Erythroblast (primary cell): ENCODE data around the gene ZNF414.

Source experiments
- GATA1 ChIP-seq: IDR thresholded peaks from 2 replicates; pipeline ENCODE4 v1.6.1; 2011; ENCODE audit warnings: low read depth, mild to moderate bottlenecking, control low read depth, low read length, moderate library complexity
- POLR2A ChIP-seq: IDR thresholded peaks from 2 replicates; pipeline ENCODE4 v1.6.1; 2011; ENCODE audit warnings: mild to moderate bottlenecking, low read length

DNA sequence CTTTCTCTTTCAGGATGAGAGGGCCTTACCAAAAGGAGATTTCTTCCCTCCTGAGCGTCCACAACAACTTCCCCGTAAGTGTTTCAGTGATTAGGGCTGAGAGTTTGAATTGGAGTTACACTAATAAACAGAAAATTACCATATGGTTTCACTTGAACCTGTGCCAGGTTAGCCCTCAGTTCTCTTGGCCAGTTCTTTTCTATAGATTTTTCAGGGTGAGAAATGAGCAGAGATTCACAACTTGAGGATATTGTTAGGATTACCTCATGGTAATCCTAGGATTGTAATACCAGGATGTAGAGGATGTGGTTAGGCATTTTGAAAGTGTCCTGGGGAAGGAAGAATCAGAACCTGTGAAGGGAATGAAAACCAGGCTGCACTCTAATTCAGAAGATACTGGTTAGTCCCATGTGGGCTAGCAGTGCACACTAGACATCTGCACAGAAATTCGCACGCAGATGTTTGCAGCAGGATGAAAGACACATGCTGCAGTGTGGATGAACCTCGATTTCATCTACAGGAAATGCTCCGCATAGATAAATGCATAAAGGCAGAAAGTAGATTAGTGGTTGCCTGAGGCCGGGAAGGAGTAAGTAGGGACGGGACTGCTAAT is 45.1 kb downstream of the ZNF414 start:
- TF ChIP-seq POLR2A (no peak), GATA1 (no peak)
